ENCODE results near the gene SUN2.

- TF ChIP-seq TAF1 (IDR thresholded peaks at IDR 0.05; ENCODE audit: low read depth) (no peak), EP300 (IDR thresholded peaks at IDR 0.05; ENCODE audit: borderline replicate concordance) (no peak), RAD21 (IDR thresholded peaks at IDR 0.05; ENCODE audit: low read depth) (no peak), TEAD4 (IDR thresholded peaks at IDR 0.05) (no peak), REST (IDR thresholded peaks at IDR 0.05; ENCODE audit: low read depth) (no peak), CEBPB (IDR thresholded peaks at IDR 0.05) (no peak), FOXM1 (IDR thresholded peaks at IDR 0.05; ENCODE audit: borderline replicate concordance, low read depth) (no peak), NFIC (IDR thresholded peaks at IDR 0.05) (no peak)
- TF ChIP-seq, protein P1, sequence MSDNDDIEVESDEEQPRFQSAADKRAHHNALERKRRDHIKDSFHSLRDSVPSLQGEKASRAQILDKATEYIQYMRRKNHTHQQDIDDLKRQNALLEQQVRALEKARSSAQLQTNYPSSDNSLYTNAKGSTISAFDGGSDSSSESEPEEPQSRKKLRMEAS (IDR thresholded peaks at IDR 0.05) = no peak
These were observed 41.9 kb downstream of the SUN2 start for GRCh38 chr22:38713921-38714320.
